HG03432 (cell line): ENCODE results near the gene SLC8A2.

Experiments
- ATAC-seq: cut with Tn5 transposase; IDR thresholded peaks from one replicate; pipeline ENCODE4 v1.9.1; 2021; ENCODE audit warnings: mild to moderate bottlenecking, moderate library complexity; ENCODE audit not compliant: unreplicated experiment

Gene SLC8A2

GRCh38 chr19:47461876-47462275 is 9.8 kb downstream of the SLC8A2 start:
- ATAC-seq: no peak

- ATAC-seq: no peak
Observed at GRCh38 chr19:47459477-47459876, 12.2 kb downstream of the SLC8A2 start.

GRCh38 chr19:47458672-47459071 is 13.0 kb downstream of the SLC8A2 start:
- ATAC-seq: no peak

DNA sequence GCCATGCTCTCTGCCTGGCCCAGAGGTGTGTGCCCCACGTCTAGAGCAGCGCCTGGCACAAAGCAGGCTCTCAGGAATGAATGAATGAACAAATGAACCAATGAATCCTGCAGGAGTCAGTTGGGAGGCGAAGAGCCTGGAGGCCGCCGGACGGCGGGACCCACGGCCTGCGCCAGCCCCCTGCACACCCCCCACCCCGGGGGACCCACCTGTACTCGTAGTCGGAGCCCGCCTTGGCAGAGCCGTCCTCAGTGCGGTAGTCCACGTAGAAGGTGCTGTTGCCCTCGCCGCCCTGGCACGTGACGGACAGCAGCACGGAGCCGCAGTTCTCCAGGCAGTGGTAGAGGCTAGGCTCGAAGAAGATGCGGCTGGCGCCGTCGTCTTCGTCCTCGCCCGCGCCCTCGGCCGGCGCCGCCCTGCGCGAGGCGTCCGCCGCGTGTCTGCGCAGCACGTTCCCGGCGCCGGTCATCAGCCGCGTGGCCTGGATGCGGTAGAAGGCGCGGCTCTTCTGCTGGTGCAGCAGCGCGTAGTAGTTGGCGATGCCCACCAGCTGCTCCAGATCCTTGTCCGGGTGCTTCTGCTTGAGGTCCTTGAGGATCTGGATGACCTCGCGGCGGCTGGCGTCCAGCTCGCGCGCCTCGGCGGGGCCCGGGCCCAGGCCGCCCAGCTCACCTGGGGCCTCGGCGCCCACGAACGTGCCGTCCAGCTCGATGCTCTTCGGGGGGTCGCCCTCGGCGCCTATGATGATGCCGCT is 14.8 kb downstream of the SLC8A2 start:
- no peak for ATAC-seq

GRCh38 chr19:47450478-47450877 is 21.2 kb downstream of the SLC8A2 start:
- no peak for ATAC-seq

DNA sequence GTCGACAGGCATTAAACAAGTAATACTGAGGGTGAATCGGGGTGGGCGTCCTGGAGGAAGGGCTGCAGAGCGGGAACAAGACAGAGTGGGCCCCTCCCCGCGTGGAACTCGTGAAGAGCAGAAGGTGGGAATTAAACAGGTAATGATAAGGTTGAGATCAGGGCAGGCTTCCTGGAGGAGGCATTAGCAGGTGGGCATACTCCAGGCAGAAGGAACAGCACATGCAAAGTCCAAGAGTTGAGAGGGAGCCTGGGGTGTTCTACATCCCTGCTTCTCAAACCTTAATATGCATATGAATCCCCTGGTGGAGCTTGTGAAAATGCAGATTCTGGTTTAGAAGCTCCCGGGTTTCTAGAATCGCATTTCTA is 23.3 kb downstream of the SLC8A2 start:
- ATAC-seq: no peak

- ATAC-seq: no peak
Observed at GRCh38 chr19:47447470-47448359, 24.0 kb downstream of the SLC8A2 start.

DNA sequence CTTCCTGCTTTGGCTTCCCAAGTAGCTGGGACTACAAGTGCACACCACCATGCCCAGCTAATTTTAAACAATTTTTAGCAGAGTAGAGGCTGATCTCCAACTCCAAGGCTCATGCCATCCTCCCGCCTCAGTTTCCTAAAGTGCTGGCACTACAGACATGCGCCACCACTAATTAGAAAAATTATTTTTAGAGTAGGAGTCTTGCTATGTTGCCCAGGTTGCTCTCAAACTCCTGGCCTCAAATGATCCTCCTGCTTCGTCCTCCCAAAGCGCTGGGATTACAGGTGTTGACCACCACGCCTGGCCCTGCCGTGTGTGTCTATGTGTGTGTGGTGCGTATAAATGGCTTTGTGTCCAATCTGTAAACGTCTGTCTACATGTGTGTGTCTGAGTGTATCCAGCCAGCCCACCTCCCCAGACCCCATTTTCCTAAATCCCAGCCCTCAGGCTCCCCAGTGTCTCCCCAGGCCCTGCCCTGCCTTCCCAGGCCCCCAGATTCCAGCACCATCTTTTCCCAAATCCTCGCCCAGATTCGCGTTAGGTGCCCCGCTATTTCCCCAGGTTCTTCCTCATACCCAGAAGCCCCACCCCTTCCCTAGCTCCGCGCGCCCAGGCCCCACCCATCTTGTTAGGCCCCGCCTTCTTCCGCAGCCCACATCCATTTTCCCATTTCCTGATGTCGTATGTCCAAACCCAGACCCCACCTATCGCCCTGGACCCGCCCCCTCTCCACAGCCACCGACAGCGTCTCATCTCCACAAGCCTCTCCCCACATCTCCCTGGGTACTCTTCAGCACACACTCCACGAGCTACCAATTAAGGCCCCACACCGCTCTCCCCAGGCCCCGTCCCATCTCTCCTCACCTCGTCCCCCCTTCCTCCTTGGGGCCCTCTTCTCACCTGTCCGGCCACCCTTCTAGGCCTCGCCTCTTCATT is 24.9 kb downstream of the SLC8A2 start:
- no peak for ATAC-seq

DNA sequence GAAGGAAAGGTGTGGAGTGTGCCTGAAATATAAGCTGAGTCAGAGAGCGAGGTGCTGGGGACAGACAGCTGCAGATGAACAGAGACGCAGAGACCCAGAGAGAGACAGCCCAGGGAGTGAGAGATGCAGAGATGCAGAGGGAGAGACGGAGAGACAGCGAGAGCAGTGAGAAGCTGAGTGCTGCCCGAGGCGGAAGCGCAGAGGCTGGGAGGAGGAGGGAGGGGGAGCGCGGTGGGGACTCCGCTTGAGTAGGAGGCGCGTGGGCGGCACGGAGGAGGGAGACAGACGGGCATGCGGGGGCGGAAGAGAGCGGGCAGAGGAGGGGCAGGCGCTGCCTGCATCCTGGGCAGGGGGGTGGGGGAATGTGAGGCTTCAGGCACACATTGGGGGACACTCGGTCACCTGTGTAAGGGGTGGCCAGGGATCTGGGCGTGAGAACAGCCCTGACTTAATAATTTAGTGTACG is 25.7 kb downstream of the SLC8A2 start:
- ATAC-seq: no peak

DNA sequence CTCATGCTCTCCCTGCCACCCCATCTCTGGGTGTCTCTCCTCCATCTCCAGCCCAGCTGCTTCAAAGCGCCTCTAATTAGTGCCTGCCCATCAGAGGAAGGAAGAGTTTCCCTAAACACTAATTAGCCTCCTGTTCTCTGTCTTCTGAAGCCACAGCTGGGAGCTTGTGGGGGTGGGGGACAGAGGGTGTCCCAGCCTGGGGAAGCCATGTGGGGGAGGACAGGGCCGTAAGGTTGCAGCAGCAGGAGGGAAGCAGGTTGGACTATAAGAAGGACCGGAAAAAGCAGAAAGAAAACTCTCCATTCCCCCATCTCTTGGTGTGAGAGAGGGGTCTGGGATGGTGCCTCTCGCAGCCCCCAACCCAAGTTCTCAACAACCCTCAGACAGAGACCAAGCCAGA is 26.2 kb downstream of the SLC8A2 start:
- ATAC-seq: no peak

DNA sequence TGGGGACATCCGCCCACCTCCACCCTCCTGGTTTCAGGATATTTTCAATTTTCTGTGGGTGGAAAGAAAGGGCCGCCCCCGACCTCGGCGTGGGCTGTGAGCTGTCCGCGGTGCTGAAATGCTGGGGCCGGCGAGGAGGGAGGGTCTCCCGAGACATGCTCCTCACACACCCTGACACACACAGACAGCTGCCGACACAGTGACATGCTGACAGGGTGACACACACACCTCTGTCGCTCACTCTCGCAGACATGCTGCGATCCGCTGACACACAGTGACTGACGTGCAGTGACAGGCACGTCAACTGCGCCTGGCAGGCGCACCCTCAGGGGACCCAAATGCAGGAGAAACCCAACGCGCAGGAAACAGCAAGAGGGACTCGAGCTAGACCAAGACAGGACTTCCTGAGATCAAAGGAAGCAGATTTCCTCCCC is 27.3 kb downstream of the SLC8A2 start:
- no peak for ATAC-seq

- ATAC-seq: no peak
Observed at GRCh38 chr19:47443331-47443730, 28.4 kb downstream of the SLC8A2 start.

DNA sequence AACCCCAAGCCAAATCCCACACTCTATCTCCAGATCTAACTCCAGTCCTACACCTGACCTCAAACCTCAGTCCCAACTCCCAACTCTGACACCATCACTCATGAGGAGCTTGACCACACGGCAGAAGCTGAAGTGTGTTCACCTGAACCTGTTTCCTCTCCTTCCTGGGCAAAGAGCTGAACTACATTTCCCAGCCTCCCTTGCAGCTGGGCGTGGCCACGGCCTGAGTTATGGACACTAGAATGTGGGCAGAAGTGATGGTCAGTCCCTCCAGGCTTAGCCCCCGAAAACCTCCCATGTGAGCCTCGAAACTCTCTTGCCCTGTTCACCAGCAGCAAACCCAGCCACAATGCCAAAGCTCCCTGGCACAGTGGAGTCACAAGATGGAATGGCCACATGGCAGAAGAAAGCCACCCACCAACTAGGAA is 32.9 kb downstream of the SLC8A2 start:
- no peak for ATAC-seq

GRCh38 chr19:47437500-47437899 is 34.2 kb downstream of the SLC8A2 start:
- ATAC-seq: no peak

GRCh38 chr19:47436712-47437401 is 34.8 kb downstream of the SLC8A2 start:
- ATAC-seq: peak; percentile 55

GRCh38 chr19:47435883-47436417 is 35.7 kb downstream of the SLC8A2 start:
- ATAC-seq: no peak

DNA sequence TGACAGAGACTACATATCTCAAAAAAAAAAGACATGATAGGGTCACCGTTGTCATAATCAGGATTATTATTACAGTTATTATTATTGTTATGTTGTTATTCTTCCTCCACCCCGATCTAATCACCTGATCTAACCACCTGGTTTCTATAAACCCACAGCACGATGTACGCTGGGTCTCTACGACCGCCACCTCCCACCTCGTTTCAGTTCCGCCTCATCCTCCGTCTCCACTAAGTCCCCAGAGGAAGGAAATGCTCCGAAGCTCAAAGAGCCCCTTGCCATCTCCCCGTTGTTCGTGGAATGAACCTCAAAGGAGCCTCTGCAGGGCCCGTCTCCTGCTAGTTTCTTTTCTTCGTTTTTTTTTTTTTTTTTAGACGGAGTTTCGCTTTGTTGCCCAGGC is 36.5 kb downstream of the SLC8A2 start:
- no peak for ATAC-seq

DNA sequence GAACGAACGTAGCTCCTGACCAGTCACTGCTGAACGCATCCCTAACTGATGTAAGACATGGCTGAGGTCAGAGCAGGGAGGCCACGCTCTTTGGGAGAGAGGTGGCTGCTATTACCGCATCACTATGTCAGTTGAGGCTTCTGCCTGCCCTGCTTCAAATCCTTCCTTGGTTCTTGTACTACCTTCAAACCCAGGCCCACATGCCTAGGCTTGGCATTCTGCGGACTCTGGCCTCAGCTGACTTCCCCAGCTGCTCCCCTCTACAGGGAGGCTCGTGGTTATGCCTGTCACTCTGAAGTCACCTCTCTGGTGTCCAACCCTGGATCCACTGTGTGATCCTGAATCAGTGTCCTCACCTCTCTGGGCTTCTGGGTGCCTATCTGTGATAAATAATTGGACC is 37.6 kb downstream of the SLC8A2 start:
- ATAC-seq: no peak

GRCh38 chr19:47433121-47433520 is 38.6 kb downstream of the SLC8A2 start:
- ATAC-seq: no peak

DNA sequence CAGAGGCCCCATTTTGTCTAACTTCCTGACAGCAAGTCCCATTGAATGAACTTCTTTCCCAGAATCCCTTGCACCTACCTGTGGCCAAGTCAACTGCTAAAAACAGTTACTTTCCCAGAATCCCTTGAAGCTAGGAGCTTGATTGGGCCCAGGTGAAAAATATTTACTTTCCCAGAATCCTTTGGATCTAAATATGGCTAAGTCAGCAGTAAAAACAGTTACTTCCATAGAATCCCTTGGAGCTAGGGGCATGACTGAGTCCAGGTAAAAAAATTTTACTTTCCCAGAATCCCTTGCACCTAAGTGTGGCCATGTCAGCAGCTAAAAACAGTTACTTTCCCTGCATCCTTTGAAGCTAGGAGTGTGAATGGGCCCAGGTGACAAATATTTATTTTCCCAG is 39.2 kb downstream of the SLC8A2 start:
- ATAC-seq: no peak
